ENCODE results near the gene YBX2. TPM values are rescaled to one million over a fixed set of nuclear protein-coding genes. Genes with fewer than 3 reads are reported as not detected.

Gene YBX2
- total and polyA plus RNA-seq, 4 donors, result 0.50 to 6.9 (median 2.6) TPM

DNA sequence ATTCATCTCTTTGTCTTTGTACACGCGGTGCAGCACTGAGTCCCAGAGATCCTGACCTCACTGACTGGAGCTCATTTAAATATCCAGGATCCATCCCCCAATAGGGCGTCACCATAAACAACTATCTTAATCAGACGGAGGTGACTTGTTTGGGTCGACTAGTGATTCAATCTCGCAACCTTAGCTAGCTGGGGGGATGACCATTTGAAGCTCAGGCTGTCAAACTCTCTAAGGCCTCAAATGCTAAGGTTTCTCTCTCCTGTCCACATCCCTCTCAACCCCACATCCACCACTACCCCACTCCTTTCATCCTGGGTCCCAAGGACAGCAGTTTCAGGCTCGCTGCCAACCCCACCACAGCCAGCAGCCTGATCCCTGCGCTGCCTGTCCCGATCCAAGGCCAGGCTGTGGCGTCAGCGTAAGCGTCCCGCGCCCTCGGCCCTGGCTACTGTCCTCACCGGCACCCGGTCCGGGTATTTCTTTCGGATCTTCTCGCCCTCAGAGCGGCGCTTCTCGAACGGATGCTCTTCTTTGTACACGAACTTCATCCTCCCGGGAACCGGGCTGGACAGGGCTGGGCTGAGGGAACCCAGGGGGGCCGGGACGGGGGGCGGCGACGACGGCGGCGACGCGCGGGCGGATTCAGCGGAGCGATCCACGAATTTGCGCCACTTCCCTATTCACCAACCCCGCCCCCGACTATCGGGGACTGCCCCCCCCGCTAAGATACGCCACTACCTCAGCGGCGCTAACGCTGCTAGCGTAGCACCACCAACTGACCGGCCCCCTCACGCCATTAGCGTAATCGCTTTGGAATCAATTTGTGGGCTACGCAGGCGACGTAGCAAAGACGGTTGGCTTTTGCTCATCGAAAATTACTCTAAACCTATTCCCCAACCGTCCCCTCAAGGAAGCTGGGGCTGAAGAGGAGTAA lies 52.4 kb downstream of the YBX2 start, which contains the start of gene GABARAP:
GABARAP (minus strand) TSS at position 667 of the 934 bp plus-strand sequence; CDS start at position 548, 119 bp downstream.
- Histone ChIP-seq H3K4me3 (ENCODE audit: low read depth, low read length) (peak within 1 kb of the TSS; percentile 89), H3K36me3 (ENCODE audit: control insufficient read depth, insufficient read depth, low read length) (peaks cover 43% of the 10 kb centered on the region), H3K27me3 (ENCODE audit: control insufficient read depth, insufficient read depth, low read length) (no peaks in the 10 kb centered on the region), H3K4me1 (ENCODE audit: control insufficient read depth, insufficient read depth, low read length) (peaks cover 27% of the 10 kb centered on the region), H3K9me3 (ENCODE audit: control insufficient read depth, insufficient read depth, low read length) (no peaks in the 10 kb centered on the region), H3K27ac (ENCODE audit: low read depth, low read length) (peak within 1 kb of the TSS; percentile 100)
- 0% methylated on average over 45 of the region's 62 CpGs for WGBS (ENCODE audit: insufficient coverage)
- peak; percentile 92 to 99 (median 96) for DNase-seq (ENCODE audit: low read depth in 4 of 6, low spot score in 6 of 6)

DNA sequence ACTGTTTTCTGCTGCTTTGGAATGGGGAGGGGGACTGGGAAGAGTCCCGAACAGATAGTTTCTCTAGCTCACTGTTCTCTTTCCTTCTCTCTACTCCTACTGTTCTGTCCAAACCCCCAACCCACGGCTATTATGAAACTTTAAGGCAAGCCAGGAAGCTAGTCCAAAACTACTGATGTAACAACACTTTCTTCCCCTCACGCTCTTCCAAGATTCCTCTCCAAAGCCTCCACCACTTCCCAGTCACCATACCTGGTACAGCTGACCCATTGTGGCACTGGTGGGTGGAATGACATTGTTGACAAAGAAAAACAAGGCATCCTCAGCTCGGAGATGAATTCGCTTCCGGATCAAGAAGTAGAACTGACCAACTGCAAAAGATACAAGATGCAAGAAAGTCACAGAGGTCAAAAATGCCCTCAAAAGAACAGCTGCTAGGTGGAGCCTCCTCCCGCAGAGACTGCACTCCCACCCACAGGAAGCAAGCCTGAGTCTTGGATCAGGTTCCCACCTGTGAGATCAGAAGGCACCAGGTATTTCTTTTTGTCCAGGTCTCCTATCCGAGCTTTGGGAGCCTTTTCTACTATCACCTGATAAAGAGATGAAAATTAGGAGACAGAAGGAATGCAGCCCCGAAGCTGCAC lies 53.2 kb downstream of the YBX2 start:
- Histone ChIP-seq H3K27me3 (ENCODE audit: control insufficient read depth, insufficient read depth, low read length) (no peaks in the 10 kb centered on the region), H3K4me1 (ENCODE audit: control insufficient read depth, insufficient read depth, low read length) (peaks cover 35% of the 10 kb centered on the region), H3K36me3 (ENCODE audit: control insufficient read depth, insufficient read depth, low read length) (peaks cover 44% of the 10 kb centered on the region), H3K4me3 (ENCODE audit: low read depth, low read length) (peak overlapping the region; percentile 89), H3K27ac (ENCODE audit: low read depth, low read length) (peak overlapping the region; percentile 100), H3K9me3 (ENCODE audit: control insufficient read depth, insufficient read depth, low read length) (no peaks in the 10 kb centered on the region)
- no peak for DNase-seq (ENCODE audit: low read depth in 4 of 6, low spot score in 6 of 6)
- WGBS (ENCODE audit: insufficient coverage), result 62% methylated on average over 6 of the region's 9 CpGs

DNA sequence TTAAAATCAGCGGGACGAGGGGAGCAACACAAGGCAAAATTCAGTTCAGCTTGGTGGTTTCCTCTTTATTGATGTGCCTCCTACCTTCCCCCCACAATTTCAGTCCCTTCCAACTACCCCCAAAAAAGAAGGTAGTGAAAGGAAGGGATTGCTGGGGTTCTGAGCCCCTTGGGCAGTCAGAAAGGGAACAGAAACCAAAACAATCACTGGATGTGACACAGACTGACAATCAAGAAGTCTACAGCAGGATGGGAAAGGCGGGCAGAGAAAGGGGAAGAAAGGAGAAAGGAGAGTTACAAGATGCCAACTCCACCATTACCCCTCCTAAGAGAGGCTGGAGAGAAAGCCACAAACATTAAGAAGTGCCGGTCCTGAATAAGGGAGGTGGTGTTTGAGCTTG lies 54.1 kb downstream of the YBX2 start:
- Histone ChIP-seq H3K4me1 (ENCODE audit: control insufficient read depth, insufficient read depth, low read length) (peaks cover 41% of the 10 kb centered on the region), H3K9me3 (ENCODE audit: control insufficient read depth, insufficient read depth, low read length) (no peaks in the 10 kb centered on the region), H3K27me3 (ENCODE audit: control insufficient read depth, insufficient read depth, low read length) (no peaks in the 10 kb centered on the region), H3K36me3 (ENCODE audit: control insufficient read depth, insufficient read depth, low read length) (peaks cover 45% of the 10 kb centered on the region), H3K4me3 (ENCODE audit: low read depth, low read length) (peak overlapping the region; percentile 99), H3K27ac (ENCODE audit: low read depth, low read length) (peak overlapping the region; percentile 100)
- no CpG with 5 or more reads among the region's 4 CpGs for WGBS (ENCODE audit: insufficient coverage)
- no peak for DNase-seq (ENCODE audit: low read depth in 4 of 6, low spot score in 6 of 6)

DNA sequence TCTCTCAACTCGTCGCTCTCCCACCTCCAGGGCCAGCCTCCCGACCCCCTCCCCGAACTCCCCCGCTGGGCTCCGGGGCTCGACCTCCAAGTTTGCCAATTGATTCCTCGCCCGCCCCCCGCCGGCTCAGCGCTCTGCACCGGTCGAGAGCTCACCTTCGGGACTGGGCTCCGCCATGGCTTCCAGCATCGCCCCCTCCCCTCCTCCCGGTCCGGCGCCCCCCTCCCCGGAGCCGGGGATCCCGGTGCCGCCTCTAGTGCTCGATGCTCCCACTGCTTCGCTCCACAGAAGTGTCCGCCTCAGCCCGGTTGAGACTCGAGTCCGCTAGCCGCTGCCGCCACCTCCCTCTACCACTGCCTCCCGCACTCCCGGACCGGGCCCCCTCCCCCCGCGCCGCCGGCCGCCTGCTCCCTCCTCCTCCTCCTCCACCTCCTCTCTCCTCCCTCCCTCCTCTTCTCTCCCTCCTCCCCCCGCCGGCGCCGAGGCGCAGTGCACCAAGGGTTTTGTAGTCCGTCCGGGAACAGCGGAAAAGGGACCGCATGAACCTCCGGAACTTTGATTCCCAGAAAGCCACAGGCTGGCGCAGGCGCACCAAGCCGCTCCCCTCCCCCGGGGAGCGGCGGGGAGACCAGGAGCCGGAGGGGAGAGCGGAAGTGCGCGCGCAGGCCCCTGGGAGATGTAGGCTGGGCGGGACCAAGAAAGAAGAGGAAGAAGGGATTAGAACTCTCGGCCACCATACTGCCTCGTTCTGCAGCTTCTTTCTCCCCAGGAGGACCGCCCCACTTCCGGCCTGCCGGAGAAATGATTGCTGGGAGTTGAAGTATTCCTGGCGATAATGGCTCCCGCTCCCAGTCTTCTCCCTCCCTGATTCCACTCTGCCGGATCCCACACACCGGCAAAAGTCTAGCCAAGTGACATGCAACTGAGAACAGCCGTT lies 55.1 kb downstream of the YBX2 start, which contains the start of gene PHF23:
PHF23 (minus strand) TSS at position 367 of the 937 bp plus-strand sequence; CDS start at position 189, 178 bp downstream.
- peak within 1 kb of the TSS; percentile 91 for H3K27ac ChIP-seq (ENCODE audit: low read depth, low read length)
- no peaks in the 10 kb centered on the region for H3K27me3 ChIP-seq (ENCODE audit: control insufficient read depth, insufficient read depth, low read length)
- peaks cover 47% of the 10 kb centered on the region for H3K4me1 ChIP-seq (ENCODE audit: control insufficient read depth, insufficient read depth, low read length)
- peak within 1 kb of the TSS; percentile 99 for H3K4me3 ChIP-seq (ENCODE audit: low read depth, low read length)
- H3K9me3 ChIP-seq (ENCODE audit: control insufficient read depth, insufficient read depth, low read length), result no peaks in the 10 kb centered on the region
- peaks cover 42% of the 10 kb centered on the region for H3K36me3 ChIP-seq (ENCODE audit: control insufficient read depth, insufficient read depth, low read length)
- under 1% methylated on average over 53 of the region's 72 CpGs for WGBS (ENCODE audit: insufficient coverage)
- DNase-seq (ENCODE audit: low read depth in 4 of 6, low spot score in 6 of 6), result peak; percentile 97 to 100 (median 100)

DNA sequence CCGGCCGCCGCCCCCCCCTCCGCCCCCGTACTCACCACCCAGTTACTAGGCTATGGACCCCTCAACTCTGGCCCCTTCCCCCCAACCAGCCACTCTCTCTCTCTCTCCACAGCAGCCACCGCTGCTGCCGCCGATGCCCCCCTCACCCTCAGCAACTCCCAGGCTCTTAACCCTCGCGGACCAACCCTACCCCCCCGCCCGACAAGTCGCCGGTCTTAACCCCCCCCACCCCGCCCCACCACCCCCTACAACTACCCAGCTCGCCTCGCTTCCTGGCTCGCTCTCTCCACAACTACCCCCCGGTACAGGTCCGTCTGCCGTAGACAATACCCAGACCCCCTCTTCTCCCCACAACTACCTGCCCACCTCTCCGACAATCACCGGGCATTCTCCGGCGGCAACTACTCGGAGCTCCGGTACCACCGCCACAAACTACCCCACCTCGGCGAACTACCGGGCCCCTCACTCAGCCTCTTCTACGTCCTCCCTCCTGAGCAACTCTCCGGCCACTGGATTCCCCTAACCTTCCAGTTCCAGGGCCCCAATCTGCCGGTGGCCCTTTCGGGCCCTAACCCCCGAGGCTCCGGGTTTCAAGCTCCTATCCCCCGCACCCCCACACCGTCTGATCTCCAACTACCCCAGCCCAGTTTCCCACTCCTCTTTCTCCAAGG lies 55.9 kb downstream of the YBX2 start:
- Histone ChIP-seq H3K27ac (ENCODE audit: low read depth, low read length) (peak overlapping the region; percentile 91), H3K4me1 (ENCODE audit: control insufficient read depth, insufficient read depth, low read length) (peaks cover 43% of the 10 kb centered on the region), H3K36me3 (ENCODE audit: control insufficient read depth, insufficient read depth, low read length) (peaks cover 38% of the 10 kb centered on the region), H3K9me3 (ENCODE audit: control insufficient read depth, insufficient read depth, low read length) (no peaks in the 10 kb centered on the region), H3K4me3 (ENCODE audit: low read depth, low read length) (peak overlapping the region; percentile 99), H3K27me3 (ENCODE audit: control insufficient read depth, insufficient read depth, low read length) (no peaks in the 10 kb centered on the region)
- 0% methylated on average over 25 of the region's 39 CpGs for WGBS (ENCODE audit: insufficient coverage)
- DNase-seq (ENCODE audit: low read depth in 4 of 6, low spot score in 6 of 6), result no peak

Small RNA genes lying within 50 kb of the gene (small RNA-seq; reads per million reads assigned to genes)
- gene AC026954.2 (ENCODE audit: low replicate concordance) (not detected), gene RF00019 (ENCODE audit: low replicate concordance) (not detected)

Other genes starting within 250 kb of the YBX2 start
Only the 30 nearest of the 31 such genes appear.
- gene ASGR2, start 179.8 kb downstream of the YBX2 start, total RNA-seq, result under 1 TPM in 1 of 2 donors, not detected in 1; 0.50 TPM
- under 1 TPM; 0.24 to 0.39 TPM for gene ASGR2, start 179.8 kb downstream of the YBX2 start, polyA plus RNA-seq (ENCODE audit: insufficient read length in 2 of 2)
- gene ASGR1, start 115.3 kb downstream of the YBX2 start, total RNA-seq, result 1 to 10 TPM; 4.3 to 8.2 TPM
- 10 to 100 TPM; 32.4 to 32.5 TPM for gene ASGR1, start 115.3 kb downstream of the YBX2 start, polyA plus RNA-seq (ENCODE audit: insufficient read length in 2 of 2)
- 10 to 100 TPM; 50.6 to 82.8 TPM for gene DLG4, start 74.8 kb downstream of the YBX2 start, total RNA-seq
- gene DLG4, start 74.8 kb downstream of the YBX2 start, polyA plus RNA-seq (ENCODE audit: insufficient read length in 2 of 2), result 100 to 1,000 TPM; 192 to 203 TPM
- gene ACADVL, start 74.7 kb downstream of the YBX2 start, total RNA-seq, result 100 to 1,000 TPM; 131 to 478 TPM
- gene ACADVL, start 74.7 kb downstream of the YBX2 start, polyA plus RNA-seq (ENCODE audit: insufficient read length in 2 of 2), result 100 to 1,000 TPM; 381 to 455 TPM
- 10 to 100 TPM; 31.7 to 46.6 TPM for gene DVL2, start 60.1 kb downstream of the YBX2 start, total RNA-seq
- gene DVL2, start 60.1 kb downstream of the YBX2 start, polyA plus RNA-seq (ENCODE audit: insufficient read length in 2 of 2), result 10 to 100 TPM; 47.9 to 59.7 TPM
- 10 to 100 TPM; 26.2 to 49.0 TPM for gene PHF23, start 55.2 kb downstream of the YBX2 start, total RNA-seq
- 10 to 100 TPM; 50.2 to 53.2 TPM for gene PHF23, start 55.2 kb downstream of the YBX2 start, polyA plus RNA-seq (ENCODE audit: insufficient read length in 2 of 2)
- gene GABARAP, start 52.2 kb downstream of the YBX2 start, total RNA-seq, result 100 to 1,000 TPM; 196 to 481 TPM
- 100 to 1,000 TPM; 431 to 461 TPM for gene GABARAP, start 52.2 kb downstream of the YBX2 start, polyA plus RNA-seq (ENCODE audit: insufficient read length in 2 of 2)
- 10 to 100 TPM; 44.4 to 47.9 TPM for gene CTDNEP1, start 42.9 kb downstream of the YBX2 start, total RNA-seq
- 100 to 1,000 TPM; 177 to 181 TPM for gene CTDNEP1, start 42.9 kb downstream of the YBX2 start, polyA plus RNA-seq (ENCODE audit: insufficient read length in 2 of 2)
- gene ELP5, start 42.4 kb downstream of the YBX2 start, total RNA-seq, result 10 to 100 TPM; 24.9 to 47.7 TPM
- gene ELP5, start 42.4 kb downstream of the YBX2 start, polyA plus RNA-seq (ENCODE audit: insufficient read length in 2 of 2), result 10 to 100 TPM; 49.8 to 52.2 TPM
- 1 to 10 TPM in 1 of 2 donors, under 1 TPM in 1; 0.79 to 2.3 TPM for gene CLDN7, start 32.2 kb downstream of the YBX2 start, total RNA-seq
- gene CLDN7, start 32.2 kb downstream of the YBX2 start, polyA plus RNA-seq (ENCODE audit: insufficient read length in 2 of 2), result 1 to 10 TPM; 1.3 TPM
- 1 to 10 TPM in 1 of 2 donors, under 1 TPM in 1; 0.59 to 1.9 TPM for gene SLC2A4, start 12.9 kb downstream of the YBX2 start, total RNA-seq
- gene SLC2A4, start 12.9 kb downstream of the YBX2 start, polyA plus RNA-seq (ENCODE audit: insufficient read length in 2 of 2), result under 1 TPM; 0.48 to 0.78 TPM
- gene EIF5A, start 13.0 kb upstream of the YBX2 start, total RNA-seq, result 100 to 1,000 TPM; 146 to 202 TPM
- 100 to 1,000 TPM; 366 to 375 TPM for gene EIF5A, start 13.0 kb upstream of the YBX2 start, polyA plus RNA-seq (ENCODE audit: insufficient read length in 2 of 2)
- 10 to 100 TPM; 19.2 to 65.5 TPM for gene GPS2, start 20.7 kb upstream of the YBX2 start, total RNA-seq
- 10 to 100 TPM; 98.3 to 99.4 TPM for gene GPS2, start 20.7 kb upstream of the YBX2 start, polyA plus RNA-seq (ENCODE audit: insufficient read length in 2 of 2)
- 10 to 100 TPM; 28.6 TPM for gene NEURL4, start 34.7 kb upstream of the YBX2 start, total RNA-seq
- gene NEURL4, start 34.7 kb upstream of the YBX2 start, polyA plus RNA-seq (ENCODE audit: insufficient read length in 2 of 2), result 10 to 100 TPM; 43.9 to 56.4 TPM
- gene ACAP1, start 41.9 kb upstream of the YBX2 start, total RNA-seq, result 10 to 100 TPM in 1 of 2 donors, 1 to 10 TPM in 1; 4.6 to 13.7 TPM
- gene ACAP1, start 41.9 kb upstream of the YBX2 start, polyA plus RNA-seq (ENCODE audit: insufficient read length in 2 of 2), result 10 to 100 TPM; 13.8 to 18.1 TPM
- 10 to 100 TPM in 1 of 2 donors, 1 to 10 TPM in 1; 5.6 to 10.4 TPM for gene KCTD11, start 57.5 kb upstream of the YBX2 start, total RNA-seq
- gene KCTD11, start 57.5 kb upstream of the YBX2 start, polyA plus RNA-seq (ENCODE audit: insufficient read length in 2 of 2), result 10 to 100 TPM; 12.6 to 13.5 TPM
- not detected for gene TMEM95, start 60.5 kb upstream of the YBX2 start, total RNA-seq
- not detected for gene TMEM95, start 60.5 kb upstream of the YBX2 start, polyA plus RNA-seq (ENCODE audit: insufficient read length in 2 of 2)
- gene TNK1, start 86.5 kb upstream of the YBX2 start, total RNA-seq, result 1 to 10 TPM in 1 of 2 donors, under 1 TPM in 1; 0.79 to 1.5 TPM
- gene TNK1, start 86.5 kb upstream of the YBX2 start, polyA plus RNA-seq (ENCODE audit: insufficient read length in 2 of 2), result 1 to 10 TPM; 3.4 to 4.6 TPM
- gene PLSCR3, start 99.9 kb upstream of the YBX2 start, total RNA-seq, result 10 to 100 TPM in 1 of 2 donors, 1 to 10 TPM in 1; 8.0 to 21.7 TPM
- 10 to 100 TPM; 29.3 to 38.8 TPM for gene PLSCR3, start 99.9 kb upstream of the YBX2 start, polyA plus RNA-seq (ENCODE audit: insufficient read length in 2 of 2)
- gene TMEM256, start 109.5 kb upstream of the YBX2 start, total RNA-seq, result 100 to 1,000 TPM in 1 of 2 donors, 10 to 100 TPM in 1; 70.9 to 130 TPM
- 10 to 100 TPM; 48.6 to 54.7 TPM for gene TMEM256, start 109.5 kb upstream of the YBX2 start, polyA plus RNA-seq (ENCODE audit: insufficient read length in 2 of 2)
- gene NLGN2, start 113.2 kb upstream of the YBX2 start, total RNA-seq, result 10 to 100 TPM; 21.5 to 25.3 TPM
- 100 to 1,000 TPM; 196 to 210 TPM for gene NLGN2, start 113.2 kb upstream of the YBX2 start, polyA plus RNA-seq (ENCODE audit: insufficient read length in 2 of 2)
- gene SPEM1, start 125.7 kb upstream of the YBX2 start, total RNA-seq, result not detected
- gene SPEM1, start 125.7 kb upstream of the YBX2 start, polyA plus RNA-seq (ENCODE audit: insufficient read length in 2 of 2), result under 1 TPM in 1 of 2 donors, not detected in 1; 0.29 TPM
- gene SPEM2, start 131.0 kb upstream of the YBX2 start, total RNA-seq, result not detected
- gene SPEM2, start 131.0 kb upstream of the YBX2 start, polyA plus RNA-seq (ENCODE audit: insufficient read length in 2 of 2), result under 1 TPM; 0.23 to 0.67 TPM
- not detected for gene SPEM3, start 134.2 kb upstream of the YBX2 start, total RNA-seq
- under 1 TPM in 1 of 2 donors, not detected in 1; 0.05 TPM for gene SPEM3, start 134.2 kb upstream of the YBX2 start, polyA plus RNA-seq (ENCODE audit: insufficient read length in 2 of 2)
- gene TMEM102, start 140.8 kb upstream of the YBX2 start, total RNA-seq, result 1 to 10 TPM in 1 of 2 donors, under 1 TPM in 1; 0.69 to 1.3 TPM
- gene TMEM102, start 140.8 kb upstream of the YBX2 start, polyA plus RNA-seq (ENCODE audit: insufficient read length in 2 of 2), result 1 to 10 TPM; 2.1 to 2.4 TPM
- gene FGF11, start 144.9 kb upstream of the YBX2 start, total RNA-seq, result 10 to 100 TPM; 11.2 to 25.7 TPM
- gene FGF11, start 144.9 kb upstream of the YBX2 start, polyA plus RNA-seq (ENCODE audit: insufficient read length in 2 of 2), result 10 to 100 TPM; 32.8 to 42.2 TPM
- gene CHRNB1, start 150.4 kb upstream of the YBX2 start, total RNA-seq, result 10 to 100 TPM; 19.1 to 25.9 TPM
- gene CHRNB1, start 150.4 kb upstream of the YBX2 start, polyA plus RNA-seq (ENCODE audit: insufficient read length in 2 of 2), result 10 to 100 TPM; 20.9 TPM
- gene ZBTB4, start 185.0 kb upstream of the YBX2 start, total RNA-seq, result 10 to 100 TPM; 19.8 to 32.6 TPM
- 10 to 100 TPM; 59.6 to 60.6 TPM for gene ZBTB4, start 185.0 kb upstream of the YBX2 start, polyA plus RNA-seq (ENCODE audit: insufficient read length in 2 of 2)
- not detected for gene SLC35G6, start 186.8 kb upstream of the YBX2 start, total RNA-seq
- gene SLC35G6, start 186.8 kb upstream of the YBX2 start, polyA plus RNA-seq (ENCODE audit: insufficient read length in 2 of 2), result 1 to 10 TPM in 1 of 2 donors, under 1 TPM in 1; 0.40 to 1.4 TPM
- 10 to 100 TPM; 50.3 to 61.9 TPM for gene POLR2A, start 189.7 kb upstream of the YBX2 start, total RNA-seq
- 10 to 100 TPM; 90.9 to 92.7 TPM for gene POLR2A, start 189.7 kb upstream of the YBX2 start, polyA plus RNA-seq (ENCODE audit: insufficient read length in 2 of 2)

All from spinal cord (tissue), 10 donors.